Stimulated activated naive B cell treated with anti-CD40 and anti-IgM and Interleukin-4, amounts not matched to agents 10 μg/mL and 1 μg/mL and 100 μg/mL, for 72 hours (primary cell): ENCODE measurements around the gene SMARCA4.
"Not testable (repeated sequence)": the region's sequence is repeated elsewhere in the genome, so short reads cannot be mapped to it uniquely, and the experiment has no call there.

Experiments
- ATAC-seq, 2 donors: fragments of 150-1000 bp; cut with Tn5 transposase; replicated peaks; 2 replicates each; pipeline ENCODE4 v1.10.0; 2021; ENCODE audit warnings: moderate library complexity in 1 of 2
- DNase-seq: peaks from one replicate; pipeline ENCODE4 v3.0.0; 2021
- H3K27ac Mint-ChIP-seq: one replicate; pipeline ENCODE4 v1.8.0; 2022; ENCODE audit warnings: mild to moderate bottlenecking, mixed read lengths
- H3K27me3 Mint-ChIP-seq, 2 donors: one replicate each; pipeline ENCODE4 v1.8.0; 2022; ENCODE audit warnings: mixed read lengths in 2 of 2
- H3K36me3 Mint-ChIP-seq, 2 donors: one replicate each; pipeline ENCODE4 v1.8.0; 2022; ENCODE audit warnings: mixed read lengths in 2 of 2, mild to moderate bottlenecking in 1 of 2
- H3K4me1 Mint-ChIP-seq, 2 donors: one replicate each; pipeline ENCODE4 v1.8.0; 2022; ENCODE audit warnings: mixed read lengths in 2 of 2, mild to moderate bottlenecking in 1 of 2
- H3K4me3 Mint-ChIP-seq, 2 donors: one replicate each; pipeline ENCODE4 v1.8.0; 2022; ENCODE audit warnings: mild to moderate bottlenecking in 2 of 2, mixed read lengths in 2 of 2, moderate library complexity in 1 of 2
- H3K9me3 Mint-ChIP-seq, 2 donors: one replicate each; pipeline ENCODE4 v1.8.0; 2022; ENCODE audit warnings: mixed read lengths in 2 of 2, mild to moderate bottlenecking in 1 of 2

The SMARCA4 gene

GRCh38 chr19:11100049-11100448, 139.2 kb downstream of the SMARCA4 start:
- no peak for DNase-seq
- peaks cover 0 to 3% of the 10 kb centered on the region in 2 donors for H3K9me3 Mint-ChIP-seq
- H3K4me1 Mint-ChIP-seq: peaks cover 12 to 18% of the 10 kb centered on the region in 2 donors
- H3K4me3 Mint-ChIP-seq: no peak overlapping the region
- H3K27me3 Mint-ChIP-seq: peaks cover 4 to 6% of the 10 kb centered on the region in 2 donors
- ATAC-seq: no peak
- H3K27ac Mint-ChIP-seq: no peak overlapping the region
- peaks cover 69 to 77% of the 10 kb centered on the region in 2 donors for H3K36me3 Mint-ChIP-seq

DNA sequence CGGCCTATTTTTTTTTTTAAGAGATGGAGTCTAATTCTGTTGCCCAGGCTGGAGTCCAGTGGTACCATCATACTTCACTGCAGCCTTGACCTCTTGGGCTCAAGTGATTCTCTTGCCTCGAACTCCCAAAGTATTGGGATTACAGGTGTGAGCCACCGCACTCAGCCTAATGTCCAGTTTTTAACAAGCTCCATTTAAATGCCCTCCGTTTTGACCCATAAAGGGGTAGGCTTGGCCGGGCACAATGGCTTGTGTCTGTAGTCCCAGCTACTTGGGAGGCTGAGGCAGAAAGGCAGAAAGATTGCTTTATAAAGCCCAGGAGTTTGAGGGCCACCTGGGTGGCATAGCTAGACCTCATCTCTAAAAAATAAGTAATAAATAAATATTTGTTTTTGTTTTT, 140.2 kb downstream of the SMARCA4 start:
- peaks cover 6 to 7% of the 10 kb centered on the region in 2 donors for H3K4me1 Mint-ChIP-seq
- no peak overlapping the region for H3K27ac Mint-ChIP-seq
- H3K27me3 Mint-ChIP-seq: peaks cover 4 to 6% of the 10 kb centered on the region in 2 donors
- H3K9me3 Mint-ChIP-seq: peaks cover 0 to 3% of the 10 kb centered on the region in 2 donors
- DNase-seq (no peak), ATAC-seq (no peak)
- peaks cover 73 to 78% of the 10 kb centered on the region in 2 donors for H3K36me3 Mint-ChIP-seq
- H3K4me3 Mint-ChIP-seq: no peak overlapping the region

GRCh38 chr19:11102944-11103343, 142.1 kb downstream of the SMARCA4 start:
- Mint-ChIP-seq H3K9me3 (no peaks in the 10 kb centered on the region), H3K27ac (no peak overlapping the region), H3K36me3 (peaks cover 74 to 76% of the 10 kb centered on the region in 2 donors), H3K4me1 (no peaks in the 10 kb centered on the region), H3K27me3 (peaks cover 4 to 6% of the 10 kb centered on the region in 2 donors), H3K4me3 (no peak overlapping the region)
- ATAC-seq (no peak), DNase-seq (no peak)

GRCh38 chr19:11103667-11104066, 142.8 kb downstream of the SMARCA4 start:
- H3K4me3 Mint-ChIP-seq, H3K9me3 Mint-ChIP-seq, ATAC-seq, H3K27me3 Mint-ChIP-seq, H3K27ac Mint-ChIP-seq, H3K4me1 Mint-ChIP-seq, DNase-seq: not testable (repeated sequence)
- peaks cover 80 to 82% of the 10 kb centered on the region in 2 donors for H3K36me3 Mint-ChIP-seq

DNA sequence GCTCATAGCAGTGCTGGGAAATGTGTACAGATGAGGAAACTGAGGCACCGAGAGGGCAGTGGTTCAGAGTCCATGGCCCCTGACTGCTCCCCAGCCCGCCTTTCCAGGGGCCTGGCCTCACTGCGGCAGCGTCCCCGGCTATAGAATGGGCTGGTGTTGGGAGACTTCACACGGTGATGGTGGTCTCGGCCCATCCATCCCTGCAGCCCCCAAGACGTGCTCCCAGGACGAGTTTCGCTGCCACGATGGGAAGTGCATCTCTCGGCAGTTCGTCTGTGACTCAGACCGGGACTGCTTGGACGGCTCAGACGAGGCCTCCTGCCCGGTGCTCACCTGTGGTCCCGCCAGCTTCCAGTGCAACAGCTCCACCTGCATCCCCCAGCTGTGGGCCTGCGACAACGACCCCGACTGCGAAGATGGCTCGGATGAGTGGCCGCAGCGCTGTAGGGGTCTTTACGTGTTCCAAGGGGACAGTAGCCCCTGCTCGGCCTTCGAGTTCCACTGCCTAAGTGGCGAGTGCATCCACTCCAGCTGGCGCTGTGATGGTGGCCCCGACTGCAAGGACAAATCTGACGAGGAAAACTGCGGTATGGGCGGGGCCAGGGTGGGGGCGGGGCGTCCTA, 144.3 kb downstream of the SMARCA4 start:
- Mint-ChIP-seq H3K36me3 (peaks cover 77 to 78% of the 10 kb centered on the region in 2 donors), H3K4me1 (no peaks in the 10 kb centered on the region), H3K4me3 (no peak overlapping the region), H3K27ac (no peak overlapping the region), H3K27me3 (peaks cover 2 to 5% of the 10 kb centered on the region in 2 donors), H3K9me3 (no peaks in the 10 kb centered on the region)
- ATAC-seq (no peak), DNase-seq (no peak)

- no peaks in the 10 kb centered on the region for H3K9me3 Mint-ChIP-seq
- no peak for ATAC-seq
- H3K36me3 Mint-ChIP-seq: peaks cover 80 to 82% of the 10 kb centered on the region in 2 donors
- H3K4me3 Mint-ChIP-seq: no peak overlapping the region
- H3K27me3 Mint-ChIP-seq: peaks cover 0 to 4% of the 10 kb centered on the region in 2 donors
- no peak for DNase-seq
- no peak overlapping the region for H3K27ac Mint-ChIP-seq
- no peaks in the 10 kb centered on the region for H3K4me1 Mint-ChIP-seq
Observed at GRCh38 chr19:11106477-11106876, 145.6 kb downstream of the SMARCA4 start.

DNA sequence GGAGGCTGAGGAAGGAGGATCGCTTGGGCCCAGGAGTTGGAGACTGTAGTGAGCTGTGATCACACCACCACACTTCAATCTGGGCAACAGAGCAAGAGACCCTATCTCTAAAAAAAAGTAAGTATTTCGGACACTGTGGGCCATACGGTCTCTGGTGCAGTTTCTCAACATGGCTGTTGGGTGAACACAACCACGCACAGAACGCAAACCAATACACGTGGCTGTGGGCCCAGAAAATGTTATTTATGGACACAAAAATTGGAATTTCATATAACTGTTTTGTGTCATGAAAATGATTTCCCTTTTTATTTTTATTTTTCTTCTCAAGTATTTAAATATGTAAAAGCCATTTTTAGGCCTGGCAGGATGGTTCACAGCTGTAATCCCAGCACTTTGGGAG, 147.9 kb downstream of the SMARCA4 start:
- ATAC-seq (no peak), DNase-seq (no peak)
- Mint-ChIP-seq H3K36me3 (peaks cover 72 to 73% of the 10 kb centered on the region in 2 donors), H3K9me3 (no peaks in the 10 kb centered on the region), H3K27ac (no peak overlapping the region), H3K27me3 (peaks cover 7 to 10% of the 10 kb centered on the region in 2 donors), H3K4me1 (peaks cover 2 to 8% of the 10 kb centered on the region in 2 donors), H3K4me3 (no peak overlapping the region)

DNA sequence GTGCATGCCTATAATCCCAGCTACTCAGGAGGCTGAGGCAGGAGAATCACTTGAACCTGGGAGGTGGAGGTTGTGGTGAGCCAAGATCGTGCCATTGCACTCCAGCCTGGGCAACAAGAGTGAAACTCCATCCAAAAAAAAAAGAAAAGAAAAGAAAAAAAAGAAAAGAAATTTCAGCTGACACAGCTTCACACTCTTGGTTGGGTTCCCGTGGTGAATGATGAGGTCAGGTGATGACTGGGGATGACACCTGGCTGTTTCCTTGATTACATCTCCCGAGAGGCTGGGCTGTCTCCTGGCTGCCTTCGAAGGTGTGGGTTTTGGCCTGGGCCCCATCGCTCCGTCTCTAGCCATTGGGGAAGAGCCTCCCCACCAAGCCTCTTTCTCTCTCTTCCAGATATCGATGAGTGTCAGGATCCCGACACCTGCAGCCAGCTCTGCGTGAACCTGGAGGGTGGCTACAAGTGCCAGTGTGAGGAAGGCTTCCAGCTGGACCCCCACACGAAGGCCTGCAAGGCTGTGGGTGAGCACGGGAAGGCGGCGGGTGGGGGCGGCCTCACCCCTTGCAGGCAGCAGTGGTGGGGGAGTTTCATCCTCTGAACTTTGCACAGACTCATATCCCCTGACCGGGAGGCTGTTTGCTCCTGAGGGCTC, 150.4 kb downstream of the SMARCA4 start:
- DNase-seq (no peak), ATAC-seq (no peak)
- no peak overlapping the region for H3K4me3 Mint-ChIP-seq
- no peaks in the 10 kb centered on the region for H3K9me3 Mint-ChIP-seq
- H3K27ac Mint-ChIP-seq: no peak overlapping the region
- peaks cover 7 to 10% of the 10 kb centered on the region in 2 donors for H3K27me3 Mint-ChIP-seq
- H3K36me3 Mint-ChIP-seq: peaks cover 69 to 71% of the 10 kb centered on the region in 2 donors
- H3K4me1 Mint-ChIP-seq: peaks cover 2 to 8% of the 10 kb centered on the region in 2 donors

DNA sequence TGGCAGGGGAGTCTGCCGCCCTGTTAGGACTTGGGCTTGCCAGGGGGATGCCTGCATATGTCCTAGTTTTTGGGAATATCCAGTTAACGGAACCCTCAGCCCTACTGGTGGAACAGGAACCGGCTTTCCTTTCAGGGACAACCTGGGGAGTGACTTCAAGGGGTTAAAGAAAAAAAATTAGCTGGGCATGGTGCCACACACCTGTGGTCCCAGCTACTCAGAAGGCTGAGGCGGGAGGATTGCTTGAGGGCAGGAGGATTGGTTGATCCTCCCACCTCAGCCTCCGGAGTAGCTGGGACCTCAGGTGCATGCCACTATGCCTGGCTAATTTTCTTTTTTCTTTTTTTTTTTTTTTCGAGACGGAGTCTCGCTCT, 150.9 kb downstream of the SMARCA4 start:
- peaks cover 7 to 10% of the 10 kb centered on the region in 2 donors for H3K27me3 Mint-ChIP-seq
- ATAC-seq (no peak), DNase-seq (no peak)
- H3K4me1 Mint-ChIP-seq: peaks cover 2 to 8% of the 10 kb centered on the region in 2 donors
- no peak overlapping the region for H3K4me3 Mint-ChIP-seq
- peaks cover 69 to 72% of the 10 kb centered on the region in 2 donors for H3K36me3 Mint-ChIP-seq
- H3K27ac Mint-ChIP-seq: no peak overlapping the region
- H3K9me3 Mint-ChIP-seq: no peaks in the 10 kb centered on the region
